ENCODE results near the gene PPM1L. TPM values are rescaled to one million over a fixed set of nuclear protein-coding genes. Genes with fewer than 3 reads are reported as not detected.
A peak's percentile ranks its signal among the peaks of the same experiment; 100 is the strongest.

PPM1L gene
- total RNA-seq, 1 experiment from 2014 or later = 7.3 TPM

GRCh38 chr3:161082063-161082462, 326.0 kb downstream of the PPM1L start:
- Histone ChIP-seq H2AK5ac (ENCODE audit: insufficient read length, low read length) (no peak overlapping the region), H3K14ac (ENCODE audit: insufficient read depth, low read length) (no peak overlapping the region), H2BK15ac (ENCODE audit: low read depth, low read length) (0 out of 2 replicates have a peak overlapping the region, but pooled peaks have one; percentile 1), H3K4ac (ENCODE audit: low read depth, low read length) (no peak overlapping the region), H2AFZ (ENCODE audit: low read length) (no peak overlapping the region), H4K8ac (replicated peaks; ENCODE audit: insufficient read length, low read depth, low read length) (no peak overlapping the region), H3K9ac (ENCODE audit: extremely low read depth, insufficient read length, low read length) (no peak overlapping the region), H3K27ac (ENCODE audit: insufficient read length, low read depth, low read length) (no peak overlapping the region), H3K23ac (ENCODE audit: insufficient read length, low read depth, low read length) (no peak overlapping the region), H4K20me1 (ENCODE audit: control insufficient read depth, insufficient read depth, insufficient read length) (no peaks in the 10 kb centered on the region), H3K79me1 (ENCODE audit: insufficient read depth, low read depth, low read length, poor library complexity, severe bottlenecking) (no peaks in the 10 kb centered on the region), H3T11ph (ENCODE audit: low read length) (no peak overlapping the region), H4K5ac (ENCODE audit: insufficient read length, low read depth, low read length) (peak overlapping the region; percentile 87), H3K23me2 (ENCODE audit: insufficient read length, low read depth, low read length, poor library complexity, severe bottlenecking) (no peaks in the 10 kb centered on the region), H2BK12ac (ENCODE audit: insufficient read length, low read depth, low read length) (no peak overlapping the region), H2BK20ac (ENCODE audit: low read depth, low read length, poor library complexity, severe bottlenecking) (no peak overlapping the region), H2BK120ac (ENCODE audit: low read depth, low read length, poor library complexity, severe bottlenecking) (no peak overlapping the region), H3K9me3 (ENCODE audit: control insufficient read depth, low read depth, low read length) (no peaks in the 10 kb centered on the region), H3K79me2 (ENCODE audit: insufficient read depth, low read length) (no peaks in the 10 kb centered on the region), H3K56ac (ENCODE audit: insufficient read length, low read depth, low read length) (no peak overlapping the region), H3K4me2 (ENCODE audit: insufficient read depth, insufficient read length, low read length) (no peak overlapping the region), H4K91ac (ENCODE audit: insufficient read length, low read depth, low read length) (no peak overlapping the region), H2BK5ac (ENCODE audit: insufficient read length, low read length) (no peak overlapping the region), H3K27me3 (ENCODE audit: insufficient read depth, low read length) (no peaks in the 10 kb centered on the region), H3K4me1 (ENCODE audit: insufficient read depth, low read length) (no peaks in the 10 kb centered on the region), H3K18ac (ENCODE audit: insufficient read length, low read depth, low read length) (no peak overlapping the region)
- no peak for TF ChIP-seq CTCF (conservative IDR thresholded peaks at IDR 0.05)
- Mint-ChIP-seq H3K4me3 (no peak overlapping the region), H3K27me3 (ENCODE audit: low read depth) (no peaks in the 10 kb centered on the region), H3K4me1 (no peaks in the 10 kb centered on the region), H3K9me3 (no peaks in the 10 kb centered on the region), H3K27ac (0 out of 7 replicates have a peak overlapping the region, but pooled peaks of 1 of the 3 experiments have one; percentile 52), H3K36me3 (ENCODE audit: insufficient read depth in 1 of 3, low read depth in 3 of 3) (peaks cover 0 to 8% (median 0%) of the 10 kb centered on the region in 3 experiments; a peak in 1 of 7 replicates)
- no CpG with 5 or more reads among the region's 2 CpGs for WGBS (ENCODE audit: extremely low coverage, insufficient read length, low lambda C conversion rate)
- no peak for DNase-seq
